HepG2 (cell line): ENCODE measurements around the gene AUTS2.

Experiments
- FOSL2 ChIP-seq: sonication (generic); formaldehyde crosslinking; IDR thresholded peaks from 2 replicates; pipeline ENCODE4 v1.4.0; 2020; ENCODE audit warnings: missing genetic modification reagents
- MTF1 ChIP-seq: sonication (generic); formaldehyde crosslinking; IDR thresholded peaks from 2 replicates; pipeline ENCODE4 v1.5.0; 2020; ENCODE audit warnings: missing genetic modification reagents
- POLR2A ChIP-seq, 2 experiments: IDR thresholded peaks; 2 replicates each; pipeline ENCODE4 v1.6.1; 2011; ENCODE audit warnings: low read depth in 2 of 2, low read length in 2 of 2, mild to moderate bottlenecking in 1 of 2, moderate library complexity in 1 of 2; ENCODE audit not compliant: insufficient read depth in 1 of 2
- PTBP1 ChIP-seq: fragments of 200-400 bp; formaldehyde crosslinking; IDR thresholded peaks from 2 replicates; pipeline ENCODE4 v1.6.1; 2018; ENCODE audit warnings: low read length, low read depth; ENCODE audit not compliant: poor library complexity, severe bottlenecking
- RFX5 ChIP-seq: IDR thresholded peaks from 2 replicates; pipeline ENCODE4 v1.6.1; 2011; ENCODE audit warnings: low read depth, low read length, improper control_type of control experiment
- SRF ChIP-seq: IDR thresholded peaks from 2 replicates; pipeline ENCODE4 v1.6.1; 2011; ENCODE audit warnings: mild to moderate bottlenecking, low read depth, low read length, moderate library complexity
- TAF1 ChIP-seq: sonication (generic); formaldehyde crosslinking; IDR thresholded peaks from 2 replicates; pipeline ENCODE4 v1.4.0; 2020; ENCODE audit warnings: missing genetic modification reagents
- U2AF2 ChIP-seq: fragments of 200-400 bp; formaldehyde crosslinking; IDR thresholded peaks from 2 replicates; pipeline ENCODE4 v1.6.1; 2017; ENCODE audit warnings: low read depth, mild to moderate bottlenecking, low read length
- TF ChIP-seq, protein P1 (sequence below): sonication (generic); formaldehyde crosslinking; IDR thresholded peaks from 2 replicates; pipeline ENCODE4 v1.9.0; 2021; ENCODE audit warnings: missing genetic modification reagents, borderline replicate concordance
- TF ChIP-seq, protein P2 (sequence below): sonication (generic); formaldehyde crosslinking; IDR thresholded peaks from 2 replicates; pipeline ENCODE4 v1.4.0; 2020; ENCODE audit warnings: missing genetic modification reagents

DNA sequence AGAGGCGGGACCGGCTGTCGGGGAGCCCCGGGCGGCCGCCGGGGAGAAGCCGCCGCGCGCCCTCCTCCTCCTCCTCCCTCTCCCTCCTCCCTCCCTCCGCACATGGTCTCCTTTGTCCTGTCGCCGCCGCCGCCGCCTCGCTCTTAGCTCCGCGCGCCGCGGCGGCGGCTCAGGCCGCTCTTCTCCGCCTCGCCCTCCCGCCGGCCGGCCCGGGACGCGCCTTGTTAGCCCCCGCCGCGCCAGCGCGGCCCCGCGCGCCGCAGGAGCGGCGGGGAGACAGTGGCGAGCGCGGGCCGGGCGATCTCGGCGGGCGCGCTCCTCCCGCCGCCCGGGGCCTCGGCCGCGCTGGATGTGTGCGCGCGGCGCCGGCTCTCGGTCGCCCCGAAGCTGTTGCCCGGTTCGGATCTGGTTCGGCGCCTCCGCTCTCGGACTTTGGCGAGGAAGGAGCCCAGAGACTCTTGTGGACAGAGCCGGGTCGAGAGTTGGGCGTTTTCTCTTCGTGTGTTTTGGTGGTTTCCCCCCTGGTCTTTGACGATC lies 1096.2 kb downstream of the AUTS2 start:
- no peak for TF ChIP-seq SRF
- no peak for TF ChIP-seq FOSL2 (CRISPR knock-in tag)
- TF ChIP-seq, protein P1, sequence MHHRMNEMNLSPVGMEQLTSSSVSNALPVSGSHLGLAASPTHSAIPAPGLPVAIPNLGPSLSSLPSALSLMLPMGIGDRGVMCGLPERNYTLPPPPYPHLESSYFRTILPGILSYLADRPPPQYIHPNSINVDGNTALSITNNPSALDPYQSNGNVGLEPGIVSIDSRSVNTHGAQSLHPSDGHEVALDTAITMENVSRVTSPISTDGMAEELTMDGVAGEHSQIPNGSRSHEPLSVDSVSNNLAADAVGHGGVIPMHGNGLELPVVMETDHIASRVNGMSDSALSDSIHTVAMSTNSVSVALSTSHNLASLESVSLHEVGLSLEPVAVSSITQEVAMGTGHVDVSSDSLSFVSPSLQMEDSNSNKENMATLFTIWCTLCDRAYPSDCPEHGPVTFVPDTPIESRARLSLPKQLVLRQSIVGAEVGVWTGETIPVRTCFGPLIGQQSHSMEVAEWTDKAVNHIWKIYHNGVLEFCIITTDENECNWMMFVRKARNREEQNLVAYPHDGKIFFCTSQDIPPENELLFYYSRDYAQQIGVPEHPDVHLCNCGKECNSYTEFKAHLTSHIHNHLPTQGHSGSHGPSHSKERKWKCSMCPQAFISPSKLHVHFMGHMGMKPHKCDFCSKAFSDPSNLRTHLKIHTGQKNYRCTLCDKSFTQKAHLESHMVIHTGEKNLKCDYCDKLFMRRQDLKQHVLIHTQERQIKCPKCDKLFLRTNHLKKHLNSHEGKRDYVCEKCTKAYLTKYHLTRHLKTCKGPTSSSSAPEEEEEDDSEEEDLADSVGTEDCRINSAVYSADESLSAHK (CRISPR knock-in tag) = no peak
- no peak for TF ChIP-seq MTF1
- TF ChIP-seq POLR2A (IDR thresholded peaks at IDR 0.05; ENCODE audit: insufficient read depth in 1 of 2, low read depth in 2 of 2, low read length in 2 of 2) = no peak
- no peak for TF ChIP-seq U2AF2
- TF ChIP-seq PTBP1 = no peak
- no peak for TF ChIP-seq RFX5
- no peak for TF ChIP-seq TAF1
- TF ChIP-seq, protein P2, sequence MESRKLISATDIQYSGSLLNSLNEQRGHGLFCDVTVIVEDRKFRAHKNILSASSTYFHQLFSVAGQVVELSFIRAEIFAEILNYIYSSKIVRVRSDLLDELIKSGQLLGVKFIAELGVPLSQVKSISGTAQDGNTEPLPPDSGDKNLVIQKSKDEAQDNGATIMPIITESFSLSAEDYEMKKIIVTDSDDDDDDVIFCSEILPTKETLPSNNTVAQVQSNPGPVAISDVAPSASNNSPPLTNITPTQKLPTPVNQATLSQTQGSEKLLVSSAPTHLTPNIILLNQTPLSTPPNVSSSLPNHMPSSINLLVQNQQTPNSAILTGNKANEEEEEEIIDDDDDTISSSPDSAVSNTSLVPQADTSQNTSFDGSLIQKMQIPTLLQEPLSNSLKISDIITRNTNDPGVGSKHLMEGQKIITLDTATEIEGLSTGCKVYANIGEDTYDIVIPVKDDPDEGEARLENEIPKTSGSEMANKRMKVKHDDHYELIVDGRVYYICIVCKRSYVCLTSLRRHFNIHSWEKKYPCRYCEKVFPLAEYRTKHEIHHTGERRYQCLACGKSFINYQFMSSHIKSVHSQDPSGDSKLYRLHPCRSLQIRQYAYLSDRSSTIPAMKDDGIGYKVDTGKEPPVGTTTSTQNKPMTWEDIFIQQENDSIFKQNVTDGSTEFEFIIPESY (CRISPR knock-in tag) = no peak
